IMR-90 (cell line): ENCODE results near the gene CRABP1. TPM values are rescaled to one million over a fixed set of nuclear protein-coding genes. Genes with fewer than 3 reads are reported as not detected.

ENCODE experiments used
- ATAC-seq: fragments of 200-7000 bp; cut with Tn5 transposase; 2 replicates; pipeline ENCODE4 v1.9.1; 2020; ENCODE audit warnings: low read depth, mild to moderate bottlenecking, moderate library complexity
- BruUV-seq: library from RNA; stranded (reverse); fragments of 400-500 nt; replicated peaks from 2 replicates; lab custom pipeline; 2021; lab: Mats Ljungman, UMichigan
- CTCF ChIA-PET: fragments of 300-600 bp; formaldehyde crosslinking; extraction: SDS; loops from one replicate; lab custom pipeline; 2021; ENCODE audit warnings: antibody characterized with exemption; lab: Yijun Ruan, JAX
- POLR2A ChIA-PET: fragments of 300-600 bp; sonication (Branson Sonifier 250); formaldehyde crosslinking; loops from one replicate; lab custom pipeline; 2022; ENCODE audit warnings: antibody characterized with exemption; ENCODE audit not compliant: unreplicated experiment; lab: Charles Lee
- DNase-seq: peaks from one replicate; pipeline ENCODE4 v3.0.0; 2013
- H2AFZ ChIP-seq: replicated peaks from 2 replicates; pipeline ENCODE3; 2013; ENCODE audit warnings: low read length, mild to moderate bottlenecking; ENCODE audit not compliant: poor library complexity
- H2AK5ac ChIP-seq: 2 replicates; pipeline ENCODE4 v1.6.1; 2013; ENCODE audit warnings: low read depth, low read length, inconsistent platforms
- H2AK9ac ChIP-seq: replicated peaks from 2 replicates; pipeline ENCODE3; 2013; ENCODE audit warnings: mild to moderate bottlenecking, low read depth, low read length, moderate library complexity; ENCODE audit not compliant: poor library complexity
- H2BK120ac ChIP-seq: 2 replicates; pipeline ENCODE4 v1.6.1; 2013; ENCODE audit warnings: low read depth, low read length, inconsistent platforms
- H2BK15ac ChIP-seq: 3 replicates; pipeline ENCODE4 v1.6.1; 2013; ENCODE audit warnings: low read depth, low read length, inconsistent platforms
- H2BK20ac ChIP-seq: 2 replicates; pipeline ENCODE4 v1.6.1; 2013; ENCODE audit warnings: low read depth, mild to moderate bottlenecking, inconsistent platforms, low read length, moderate library complexity
- H2BK5ac ChIP-seq: 2 replicates; pipeline ENCODE4 v1.6.1; 2013; ENCODE audit warnings: mild to moderate bottlenecking, low read depth, low read length, inconsistent platforms; ENCODE audit not compliant: poor library complexity, severe bottlenecking
- H3K14ac ChIP-seq: replicated peaks from 2 replicates; pipeline ENCODE4 v1.6.1; 2013; ENCODE audit warnings: low read depth, low read length, inconsistent platforms
- H3K18ac ChIP-seq: 2 replicates; pipeline ENCODE4 v1.6.1; 2013; ENCODE audit warnings: low read depth, low read length, control low read depth
- H3K23ac ChIP-seq: 2 replicates; pipeline ENCODE4 v1.6.1; 2013; ENCODE audit warnings: low read depth, low read length, inconsistent platforms
- H3K27ac ChIP-seq: 2 replicates; pipeline ENCODE4 v1.5.1; 2013; ENCODE audit warnings: mild to moderate bottlenecking, control low read depth, low read length; ENCODE audit not compliant: insufficient read depth
- H3K27me3 ChIP-seq: 2 replicates; pipeline ENCODE4 v1.6.1; 2013; ENCODE audit warnings: low read length; ENCODE audit not compliant: control insufficient read depth, insufficient read depth
- H3K36me3 ChIP-seq: 2 replicates; pipeline ENCODE4 v1.6.1; 2013; ENCODE audit warnings: low read length, mixed read lengths; ENCODE audit not compliant: control insufficient read depth, insufficient read depth
- H3K4ac ChIP-seq: 2 replicates; pipeline ENCODE4 v1.6.1; 2013; ENCODE audit warnings: low read depth, low read length, inconsistent platforms
- H3K4me1 ChIP-seq: 2 replicates; pipeline ENCODE4 v1.6.1; 2013; ENCODE audit warnings: low read length, mixed read lengths; ENCODE audit not compliant: control insufficient read depth, insufficient read depth
- H3K4me2 ChIP-seq: 2 replicates; pipeline ENCODE4 v1.6.1; 2013; ENCODE audit warnings: low read depth, mild to moderate bottlenecking, control low read depth, low read length, moderate library complexity
- H3K4me3 ChIP-seq: 2 replicates; pipeline ENCODE4 v1.5.1; 2013; ENCODE audit warnings: low read depth, mild to moderate bottlenecking, control low read depth, low read length, moderate library complexity; ENCODE audit not compliant: insufficient read depth
- H3K56ac ChIP-seq: 2 replicates; pipeline ENCODE4 v1.6.1; 2013; ENCODE audit warnings: low read length, inconsistent platforms; ENCODE audit not compliant: insufficient read depth; ENCODE audit errors: extremely low read depth
- H3K79me1 ChIP-seq, 2 experiments: 2 replicates each; pipeline ENCODE4 v1.6.1; 2013; ENCODE audit warnings: low read length in 2 of 2, inconsistent platforms in 1 of 2, low read depth in 1 of 2
- H3K9ac ChIP-seq: 2 replicates; pipeline ENCODE4 v1.6.1; 2013; ENCODE audit warnings: low read depth, low read length, control low read depth
- H3K9me1 ChIP-seq: 2 replicates; pipeline ENCODE4 v1.6.1; 2013; ENCODE audit warnings: low read length, inconsistent platforms; ENCODE audit not compliant: insufficient read depth
- H3K9me3 ChIP-seq: 2 replicates; pipeline ENCODE4 v1.6.1; 2013; ENCODE audit warnings: low read length; ENCODE audit not compliant: control insufficient read depth, insufficient read depth
- H4K20me1 ChIP-seq: 2 replicates; pipeline ENCODE4 v1.6.1; 2013; ENCODE audit warnings: low read length, inconsistent platforms; ENCODE audit not compliant: insufficient read depth
- H4K5ac ChIP-seq: 2 replicates; pipeline ENCODE4 v1.6.1; 2013; ENCODE audit warnings: mild to moderate bottlenecking, low read depth, low read length, control low read depth
- H4K8ac ChIP-seq, 2 experiments: 2 replicates each; pipeline ENCODE4 v1.6.1; 2013; ENCODE audit warnings: low read depth in 2 of 2, low read length in 2 of 2, control low read depth in 1 of 2, inconsistent platforms in 1 of 2
- H4K91ac ChIP-seq: 2 replicates; pipeline ENCODE4 v1.6.1; 2013; ENCODE audit warnings: low read depth, low read length, inconsistent platforms; ENCODE audit not compliant: insufficient read depth
- CHD1 ChIP-seq: IDR thresholded peaks from 2 replicates; pipeline ENCODE4 v1.6.1; 2012; ENCODE audit warnings: low read depth, low read length, improper control_type of control experiment
- WGBS, 2 experiments: methylation state at CpG; one replicate each; pipeline versions ENCODE4 v1.1.5 to v1.1.7; 2013; ENCODE audit warnings: missing lambda C conversion rate in 2 of 2; ENCODE audit not compliant: insufficient read length in 1 of 2; ENCODE audit errors: extremely low coverage in 2 of 2; 5-methylcytosine and 5-hydroxymethylcytosine counted together
- dilution Hi-C: fragments of 300-500 bp; cut with HindIII; formaldehyde crosslinking; loops from one replicate; pipeline ENCODE4 v1.14.3; 2018; ENCODE audit warnings: low sequenced_read_pairs; ENCODE audit not compliant: unreplicated experiment
- in situ Hi-C: fragments of 300-500 bp; cut with MboI; formaldehyde crosslinking; loops from 3 replicates; pipeline ENCODE4 v1.14.3; 2019; ENCODE audit warnings: low sequenced_read_pairs, inconsistent platforms, mixed read lengths
- intact Hi-C: fragments of 100-400 bp; cut with micrococcal nuclease; formaldehyde crosslinking; loops from 2 replicates; pipeline ENCODE4 v1.10.0; 2022
- polyA plus RNA-seq, 3 experiments: library from polyadenylated mRNA; depleted of rRNA; stranded (reverse); fragments of >200 nt; gene quantifications; 2 replicates each; pipeline ENCODE4 v1.2.3, GENCODE V29; 2012; ENCODE audit warnings: low replicate concordance in 1 of 3
- total RNA-seq: library from RNA; depleted of rRNA; stranded (reverse); fragments of >200 nt; gene quantifications from 2 replicates; pipeline ENCODE4 v1.2.3, GENCODE V29; 2012

Gene CRABP1
- total and polyA plus RNA-seq, 2 of the 4 experiments (the other 2 are of a cell fraction), result not detected

- in situ Hi-C loops, result no loop called here
- BruUV-seq, result no TSS peak
- no peak overlapping the region for H2AK5ac ChIP-seq
Observed at GRCh38 chr15:78304216-78305066, 35.7 kb upstream of the CRABP1 start.

More at GRCh38 chr15:78304216-78305066, 35.7 kb upstream of the CRABP1 start:
- H3K79me1 ChIP-seq, result peaks cover 0 to 5% of the 10 kb centered on the region in 2 experiments; a peak in 1 of 4 replicates
- no peaks in the 10 kb centered on the region for H3K27me3 ChIP-seq
- no peak overlapping the region for H4K8ac ChIP-seq
- no peak overlapping the region for H3K56ac ChIP-seq
- CTCF ChIA-PET, result no interaction called here
- H3K9ac ChIP-seq, result no peak overlapping the region
- TF ChIP-seq CHD1, result no peak
- H2BK120ac ChIP-seq, result no peak overlapping the region
- intact Hi-C loops (no loop called here), dilution Hi-C loops (no loop called here)
- H3K23ac ChIP-seq, result no peak overlapping the region
- H3K18ac ChIP-seq, result no peak overlapping the region
- H2BK5ac ChIP-seq, result no peak overlapping the region
- H3K9me1 ChIP-seq, result no peaks in the 10 kb centered on the region
- no peak overlapping the region for H3K14ac ChIP-seq
- no peaks in the 10 kb centered on the region for H3K9me3 ChIP-seq
- no peak overlapping the region for H2BK15ac ChIP-seq
- no peak overlapping the region for H4K5ac ChIP-seq
- no peak overlapping the region for H2AK9ac ChIP-seq
- no CpG with 5 or more reads among the region's 9 CpGs for WGBS, 2 experiments
- peaks cover 6% of the 10 kb centered on the region for H3K4me1 ChIP-seq
- H2BK20ac ChIP-seq, result no peak overlapping the region
- POLR2A ChIA-PET, result no interaction called here
- no peak overlapping the region for H4K91ac ChIP-seq
- no peaks in the 10 kb centered on the region for H4K20me1 ChIP-seq
- H3K4me2 ChIP-seq, result no peak overlapping the region
- H3K27ac ChIP-seq, result no peak overlapping the region
- ATAC-seq (no peak), DNase-seq (no peak)
- no peak overlapping the region; the same call in 1 of the 2 replicates for H3K4ac ChIP-seq
- H3K4me3 ChIP-seq, result no peak overlapping the region
- peak overlapping the region; percentile 53 for H2AFZ ChIP-seq
- no peaks in the 10 kb centered on the region for H3K36me3 ChIP-seq
